ENCODE data around the gene LRP1.

DNA sequence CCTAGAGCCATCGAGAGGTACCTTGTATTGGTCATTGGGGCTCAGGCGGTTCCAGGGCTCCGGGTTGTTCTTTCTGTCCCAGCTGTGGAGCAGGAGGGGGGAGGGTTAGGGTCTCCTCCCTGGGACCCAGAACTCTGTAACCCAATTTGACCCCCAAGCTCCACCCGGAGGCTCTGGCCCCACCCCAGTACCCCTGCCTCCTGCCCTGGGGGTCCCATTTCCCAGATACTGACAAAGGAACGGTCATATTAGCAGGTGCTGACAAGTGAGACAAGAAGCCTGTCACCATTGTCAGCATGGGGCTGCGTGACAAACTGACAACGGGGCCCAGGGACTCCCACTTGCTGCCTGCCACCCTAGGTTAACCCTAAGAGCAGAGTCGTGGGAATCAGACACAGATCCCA lies 107.4 kb downstream of the LRP1 start:
- TF ChIP-seq, protein P1, sequence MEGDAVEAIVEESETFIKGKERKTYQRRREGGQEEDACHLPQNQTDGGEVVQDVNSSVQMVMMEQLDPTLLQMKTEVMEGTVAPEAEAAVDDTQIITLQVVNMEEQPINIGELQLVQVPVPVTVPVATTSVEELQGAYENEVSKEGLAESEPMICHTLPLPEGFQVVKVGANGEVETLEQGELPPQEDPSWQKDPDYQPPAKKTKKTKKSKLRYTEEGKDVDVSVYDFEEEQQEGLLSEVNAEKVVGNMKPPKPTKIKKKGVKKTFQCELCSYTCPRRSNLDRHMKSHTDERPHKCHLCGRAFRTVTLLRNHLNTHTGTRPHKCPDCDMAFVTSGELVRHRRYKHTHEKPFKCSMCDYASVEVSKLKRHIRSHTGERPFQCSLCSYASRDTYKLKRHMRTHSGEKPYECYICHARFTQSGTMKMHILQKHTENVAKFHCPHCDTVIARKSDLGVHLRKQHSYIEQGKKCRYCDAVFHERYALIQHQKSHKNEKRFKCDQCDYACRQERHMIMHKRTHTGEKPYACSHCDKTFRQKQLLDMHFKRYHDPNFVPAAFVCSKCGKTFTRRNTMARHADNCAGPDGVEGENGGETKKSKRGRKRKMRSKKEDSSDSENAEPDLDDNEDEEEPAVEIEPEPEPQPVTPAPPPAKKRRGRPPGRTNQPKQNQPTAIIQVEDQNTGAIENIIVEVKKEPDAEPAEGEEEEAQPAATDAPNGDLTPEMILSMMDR (IDR thresholded peaks at IDR 0.05; ENCODE audit: low read depth, low read length, missing input control) = no peak
- TF ChIP-seq TAF1 (conservative IDR thresholded peaks at IDR 0.05) (no peak), RXRA (IDR thresholded peaks at IDR 0.05) (no peak), RAD21 (IDR thresholded peaks at IDR 0.05) (no peak)
- TF ChIP-seq, protein P2, sequence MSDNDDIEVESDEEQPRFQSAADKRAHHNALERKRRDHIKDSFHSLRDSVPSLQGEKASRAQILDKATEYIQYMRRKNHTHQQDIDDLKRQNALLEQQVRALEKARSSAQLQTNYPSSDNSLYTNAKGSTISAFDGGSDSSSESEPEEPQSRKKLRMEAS (IDR thresholded peaks at IDR 0.05) = no peak
